Left cardiac atrium (tissue), 4 donors: ENCODE data around the gene MRPS34. TPM values are rescaled to one million over a fixed set of nuclear protein-coding genes. Genes with fewer than 3 reads are reported as not detected.
A peak's percentile ranks its signal among the peaks of the same experiment; 100 is the strongest.
"Not testable (repeated sequence)": the region's sequence is repeated elsewhere in the genome, so short reads cannot be mapped to it uniquely, and the experiment has no call there.

Experiments used
- ATAC-seq, 2 donors: fragments of 200-7000 bp; cut with Tn5 transposase; one replicate each; pipeline ENCODE4 v1.9.1; 2020; ENCODE audit warnings: mild to moderate bottlenecking in 2 of 2, moderate library complexity in 2 of 2
- DNase-seq: peaks from one replicate; pipeline ENCODE4 v3.0.0-alpha.2; 2020
- intact Hi-C, 2 donors: fragments of 100-400 bp; cut with DNase I; formaldehyde crosslinking; loops; one replicate each; pipeline versions ENCODE4 v1.14.1 to v1.15.1; 2022 to 2023
- total RNA-seq, 2 donors: library from RNA; stranded (reverse); fragmentation: NEBNext Ultra II Directional; extraction: Animal tissue kit (Norgen Biotek cat#: 25700); gene quantifications; one replicate each; pipeline ENCODE4 v1.2.1, GENCODE V29; 2021
- donor health status: DM: no; HTN: yes; CAD: no.
- donor health status: DM: no; HTN: yes; CAD: no; lungs with severe emphysema.
- donor health status: DM: yes; HTN: yes; CAD: no.
- donor health status: Dilated cardiomyopathy.

The MRPS34 gene
- total RNA-seq, 2 donors from 2014 or later: 57.0 to 69.2 TPM

DNA sequence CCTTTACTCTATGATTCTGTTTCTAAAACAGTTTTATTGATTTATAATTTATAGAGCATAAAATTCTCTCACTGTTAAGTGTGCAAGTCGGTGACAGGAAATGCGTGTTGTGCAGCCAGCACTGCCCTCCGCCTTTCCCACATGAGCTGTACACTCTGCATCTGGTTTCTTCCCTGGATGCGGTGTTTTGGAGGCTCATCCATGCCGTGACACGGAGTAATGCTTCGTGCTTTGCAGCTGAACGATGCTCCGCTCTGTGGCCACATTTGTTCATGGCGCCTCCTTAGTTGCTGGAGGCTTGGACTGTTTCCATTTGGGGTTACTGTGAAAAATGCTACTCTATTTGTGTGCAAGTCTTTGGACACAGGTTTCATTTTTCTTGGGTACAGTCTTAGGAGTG is 27.8 kb upstream of the MRPS34 start:
- intact Hi-C loops: no loop called here
- no peak for ATAC-seq

DNA sequence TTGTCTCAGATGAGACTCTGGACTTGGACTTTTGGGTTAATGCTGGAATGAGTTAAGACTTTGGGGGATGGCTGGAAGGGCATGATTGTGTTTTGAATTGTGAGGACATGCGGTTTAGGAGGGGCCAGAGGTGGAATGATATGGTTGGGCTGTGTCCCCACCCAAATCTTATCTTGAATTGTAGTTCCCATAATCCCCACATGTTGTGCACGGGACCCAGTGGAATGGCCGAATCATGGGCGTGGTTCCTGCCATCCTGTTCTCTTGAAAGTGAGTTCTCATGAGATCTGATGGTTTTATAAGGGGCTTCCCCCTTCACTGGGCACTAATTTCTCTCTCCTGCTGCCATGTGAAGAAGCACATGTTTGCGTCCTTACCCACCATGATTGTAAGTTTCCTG is 26.3 kb upstream of the MRPS34 start:
- ATAC-seq, DNase-seq, intact Hi-C loops: not testable (repeated sequence)

More for the DNA sequence above, 27.8 kb upstream of the MRPS34 start:
- no peak for DNase-seq

DNA sequence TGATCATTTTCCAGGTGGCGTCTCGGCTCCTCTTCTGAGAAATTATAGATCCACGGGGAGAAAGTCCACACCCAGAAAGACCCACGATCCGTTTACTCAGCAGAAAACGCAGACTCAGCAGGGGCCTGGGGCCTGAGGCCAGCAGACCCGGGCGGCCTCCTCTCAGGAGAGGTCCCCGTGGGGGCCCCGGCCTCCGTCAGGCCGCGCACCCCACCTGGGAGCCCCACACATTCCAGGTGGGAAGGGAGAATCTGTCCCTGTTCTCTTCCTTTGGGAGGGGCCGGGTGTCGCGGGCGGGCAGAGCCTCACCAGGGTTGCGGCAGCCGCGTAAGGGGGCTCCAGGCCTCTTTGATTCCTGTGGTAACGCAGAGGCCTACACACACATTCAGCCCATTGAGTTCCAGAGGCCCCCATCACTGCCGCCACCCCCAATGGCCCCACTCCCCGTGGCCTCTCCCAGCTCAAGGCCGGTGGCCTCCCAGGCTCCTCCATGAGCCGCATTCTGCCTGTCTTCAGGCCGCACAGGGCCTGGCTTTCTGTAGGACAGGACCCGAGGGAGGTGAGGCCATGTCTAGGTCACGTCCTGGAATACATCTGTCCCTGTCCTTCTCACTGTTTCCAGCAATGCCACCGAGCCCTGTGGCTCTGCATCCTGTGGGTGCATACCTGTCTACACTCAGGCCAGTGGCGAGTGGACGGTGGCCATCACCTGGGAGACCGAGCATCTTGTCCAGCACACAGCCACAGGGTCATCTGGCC is 22.2 kb upstream of the MRPS34 start:
- intact Hi-C loops: no loop called here
- ATAC-seq: no peak

DNA sequence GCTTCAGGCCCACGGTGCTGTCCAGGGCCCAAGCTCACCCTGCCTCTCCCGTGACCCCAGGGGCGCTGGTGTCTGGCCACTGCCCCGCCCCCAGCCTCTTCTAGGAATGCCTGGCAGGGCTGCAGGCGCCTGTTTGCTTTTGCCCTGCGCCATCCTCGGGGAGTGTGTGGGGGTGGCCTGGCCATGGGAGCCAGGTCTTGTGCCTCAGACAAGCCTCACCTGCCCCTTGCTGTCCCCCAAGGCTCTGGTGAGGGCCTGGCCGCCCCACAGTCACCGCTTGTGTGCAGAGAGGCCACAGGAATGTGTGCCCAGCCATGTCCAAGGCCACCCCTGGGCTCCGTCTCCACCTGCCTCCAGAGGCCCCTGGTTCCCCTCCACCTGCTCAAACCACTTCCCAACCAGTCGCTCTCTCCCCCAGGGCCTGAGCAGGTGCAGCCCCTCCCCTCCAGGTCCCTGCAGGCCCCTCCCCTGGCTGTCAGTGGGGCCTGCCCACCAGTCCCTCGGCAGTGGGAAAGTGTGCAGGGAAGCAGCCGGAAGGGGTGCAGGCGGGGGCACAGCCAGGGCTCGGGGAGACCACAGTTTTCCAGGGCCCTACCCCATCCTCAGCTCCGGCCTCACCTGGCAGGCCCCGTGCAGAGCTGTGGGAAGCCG is 21.4 kb upstream of the MRPS34 start:
- DNase-seq: peak; percentile 16
- peak; percentile 3 to 7 for ATAC-seq
- intact Hi-C loops: no loop called here

More for the DNA sequence above, 22.2 kb upstream of the MRPS34 start:
- peak; percentile 8 for DNase-seq

DNA sequence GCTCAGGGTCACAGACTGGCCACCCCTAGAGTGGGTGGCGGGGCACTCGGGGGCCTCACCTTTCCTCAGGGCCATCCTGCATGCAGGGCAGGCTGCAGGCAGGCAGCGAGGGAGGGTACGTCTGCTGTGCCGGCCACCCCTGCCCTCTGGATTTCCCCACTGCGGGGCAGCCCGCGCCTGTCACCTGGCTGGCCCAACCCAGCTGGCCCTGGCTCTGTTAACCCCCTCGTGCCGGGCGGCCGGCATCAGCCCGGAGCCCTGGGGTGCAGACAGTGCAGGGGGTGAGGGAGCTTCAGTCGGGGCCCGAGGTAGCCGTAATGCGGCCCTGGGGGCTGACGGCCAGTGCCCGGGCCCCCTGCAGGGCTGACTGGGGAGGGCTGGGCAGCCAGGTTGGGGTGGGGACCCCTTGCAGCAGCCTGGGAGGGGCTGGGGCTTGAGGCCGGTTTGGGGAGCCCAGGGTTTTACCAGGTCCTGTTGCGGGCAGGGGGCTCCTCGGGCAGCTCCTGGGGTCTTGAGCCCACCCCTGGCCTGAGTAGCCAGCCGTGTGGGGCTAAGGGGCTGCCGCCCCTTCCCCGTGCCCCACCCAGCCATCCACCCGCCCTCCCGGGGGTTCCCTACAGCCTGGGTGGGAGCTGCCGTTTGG is 20.8 kb upstream of the MRPS34 start, which contains the start of gene IGFALS:
Gene IGFALS (minus strand): TSS at position 128 of the 643 bp plus-strand sequence. CDS start 53 bp downstream, at position 75.
- ATAC-seq (peak; percentile 4 to 5), DNase-seq (peak; percentile 12)
- intact Hi-C loops: no loop called here

DNA sequence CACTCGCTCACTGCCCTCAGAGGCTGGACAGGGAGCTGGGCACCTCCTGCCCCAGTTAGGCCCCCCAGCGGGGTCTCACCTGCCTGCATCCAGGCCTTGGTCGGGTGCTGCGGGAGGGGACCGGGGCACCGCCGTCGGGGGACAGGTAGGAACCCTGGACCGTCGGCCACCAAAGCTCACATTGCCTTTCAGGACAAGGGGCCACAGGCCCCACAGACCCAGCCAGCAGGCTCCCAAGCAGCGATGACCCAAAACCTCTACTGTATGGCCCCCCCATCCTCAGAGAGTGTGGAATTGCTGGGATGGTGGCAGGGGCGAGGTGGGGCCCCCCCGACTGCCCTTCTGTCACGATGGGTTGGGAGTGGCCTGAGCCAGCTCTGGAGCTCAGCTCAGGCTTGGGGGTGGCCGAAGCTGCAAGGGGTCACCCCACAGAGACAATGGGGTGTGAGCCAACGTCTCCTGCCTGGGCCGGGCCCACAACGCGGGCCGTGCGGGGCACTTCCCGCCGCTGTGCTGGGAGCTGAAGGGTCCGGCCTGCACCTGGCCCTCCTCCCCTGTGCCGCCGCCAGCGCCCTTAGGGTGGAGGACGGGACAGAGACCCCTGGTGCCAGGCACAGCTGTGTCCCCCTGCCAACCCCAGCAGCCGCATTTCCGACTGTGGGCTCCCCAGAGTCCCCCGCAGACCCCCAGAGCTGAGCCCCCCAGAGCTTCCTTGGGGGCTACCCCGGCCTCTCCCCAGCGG is 20.1 kb upstream of the MRPS34 start:
- DNase-seq (peak; percentile 14), ATAC-seq (no peak)
- intact Hi-C loops: no loop called here

DNA sequence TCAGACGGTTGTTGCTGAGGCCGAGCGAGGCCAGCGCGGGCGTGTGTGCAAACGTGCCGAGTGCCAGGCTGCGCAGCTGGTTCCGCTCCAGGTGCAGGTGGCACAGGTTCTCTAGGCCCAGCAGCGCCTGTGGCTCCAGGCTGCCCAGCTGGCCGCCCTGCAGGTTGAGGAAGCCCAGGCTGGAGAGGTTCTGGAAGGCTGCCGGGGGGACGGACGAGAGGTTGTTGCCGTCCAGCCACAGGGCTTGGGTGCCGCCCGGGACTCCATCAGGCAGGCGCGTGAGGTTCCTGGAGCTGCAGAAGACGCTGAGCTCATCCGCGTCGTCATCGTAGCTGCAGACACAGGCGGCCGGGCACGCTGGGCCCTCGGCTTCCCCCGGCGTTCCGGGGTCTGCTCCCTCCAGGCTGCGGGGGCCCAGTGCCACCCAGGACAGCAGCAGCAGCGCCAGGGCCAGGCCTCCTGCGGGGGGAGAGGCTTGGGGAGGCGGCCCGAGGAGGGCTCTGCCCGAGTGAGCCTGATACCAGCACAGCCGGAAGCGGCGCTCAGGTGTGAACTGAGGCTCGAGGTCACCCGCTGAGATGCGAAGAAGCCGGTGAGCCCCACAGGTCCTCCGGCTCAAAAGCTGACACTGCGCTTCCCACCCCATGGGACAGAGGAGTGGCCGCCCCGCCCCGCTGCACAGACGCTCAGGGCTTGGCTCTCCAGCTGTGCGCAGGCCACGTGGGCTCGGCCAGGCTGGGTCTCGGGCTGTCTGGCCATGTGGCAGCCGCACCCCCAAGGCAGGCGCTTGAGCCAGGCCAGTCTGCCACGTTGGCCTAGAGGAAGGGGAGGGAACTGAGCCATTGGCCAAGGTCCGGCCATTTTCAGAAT is 19.2 kb upstream of the MRPS34 start:
- ATAC-seq (no peak), DNase-seq (peak; percentile 20)
- intact Hi-C loops: no loop called here

DNA sequence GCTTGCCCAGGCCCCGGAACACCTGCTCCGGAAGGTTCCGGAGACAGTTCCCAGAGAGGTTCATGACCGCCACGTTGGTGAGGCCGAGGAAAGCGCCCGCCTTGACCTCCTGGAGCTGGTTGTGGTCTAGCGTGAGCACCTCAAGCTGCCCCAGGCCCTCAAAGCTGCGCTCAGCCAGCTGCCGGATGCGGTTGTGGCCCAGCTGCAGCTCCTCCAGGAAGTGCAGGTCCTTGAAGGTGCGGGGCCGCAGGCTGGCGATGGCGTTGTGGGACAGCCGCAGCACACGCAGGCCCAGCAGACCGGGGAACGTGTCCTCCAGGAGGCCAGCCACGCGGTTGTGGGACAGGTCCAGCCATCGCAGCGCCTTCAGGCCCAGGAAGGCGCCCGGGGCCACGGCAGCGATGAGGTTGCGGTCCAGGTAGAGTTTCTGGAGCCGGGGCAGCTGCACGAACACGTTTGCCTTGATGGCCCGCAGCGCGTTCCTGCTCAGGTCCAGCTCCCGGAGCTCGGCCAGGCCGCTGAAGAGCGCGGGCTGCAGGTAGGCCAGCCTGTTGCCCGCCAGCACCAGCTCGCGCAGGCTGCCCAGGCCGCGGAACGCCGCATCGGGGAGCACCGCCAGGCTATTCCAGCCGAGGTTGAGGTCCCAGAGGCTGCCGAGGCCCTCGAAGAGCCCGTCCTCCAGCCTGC is 18.5 kb upstream of the MRPS34 start:
- ATAC-seq (no peak), DNase-seq (peak; percentile 20)
- intact Hi-C loops: no loop called here

DNA sequence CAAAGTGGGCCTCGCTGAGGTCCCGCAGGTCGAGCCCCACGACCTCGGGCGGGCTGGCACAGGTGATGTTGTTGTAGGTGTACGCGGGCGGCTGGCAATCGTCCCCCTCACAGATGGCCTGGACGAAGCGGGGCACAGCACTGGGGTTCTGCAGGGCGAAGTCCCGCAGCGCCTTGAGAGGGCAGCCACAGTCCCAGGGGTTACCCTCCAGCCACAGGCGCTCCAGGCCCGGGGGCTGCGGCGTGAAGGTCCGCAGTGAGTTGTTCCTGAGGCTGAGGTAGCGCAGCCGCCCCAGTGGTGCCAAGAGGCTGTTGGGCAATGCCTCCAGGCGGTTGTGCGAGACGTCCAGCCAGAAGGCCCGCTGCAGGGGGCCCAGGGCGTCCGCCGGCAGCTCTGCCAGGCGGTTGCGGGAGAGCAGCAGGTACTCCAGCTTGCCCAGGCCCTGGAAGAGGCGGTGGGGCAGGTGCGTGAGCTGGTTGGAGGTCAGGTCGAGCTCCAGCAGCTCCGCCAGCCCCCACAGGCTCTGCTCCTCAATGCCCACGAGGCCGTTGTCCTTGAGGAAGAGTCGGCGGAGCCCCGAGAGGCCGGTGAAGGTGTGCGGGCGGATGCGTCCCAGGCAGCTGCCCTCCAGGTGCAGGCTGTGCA is 17.8 kb upstream of the MRPS34 start:
- intact Hi-C loops: no loop called here
- DNase-seq (peak; percentile 23), ATAC-seq (no peak)

DNA sequence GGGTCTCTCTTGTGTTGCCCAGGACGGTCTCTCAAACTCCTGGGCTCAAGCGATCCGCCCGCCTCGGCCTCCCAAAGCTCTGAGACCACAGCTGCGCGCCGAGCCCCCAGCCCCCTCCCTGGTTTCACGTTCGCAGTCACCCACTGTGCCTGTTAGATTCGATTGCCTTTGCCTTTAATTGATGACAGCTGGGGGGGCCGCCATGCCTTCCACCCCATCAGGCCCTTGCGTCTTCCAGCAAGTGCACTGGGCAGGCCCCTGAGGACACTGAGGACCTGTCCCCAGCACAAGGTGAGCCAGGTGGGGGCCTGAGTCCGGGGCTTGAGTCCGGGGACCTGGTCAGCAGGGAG is 17.3 kb upstream of the MRPS34 start:
- DNase-seq: no peak
- intact Hi-C loops: no loop called here
- no peak for ATAC-seq

DNA sequence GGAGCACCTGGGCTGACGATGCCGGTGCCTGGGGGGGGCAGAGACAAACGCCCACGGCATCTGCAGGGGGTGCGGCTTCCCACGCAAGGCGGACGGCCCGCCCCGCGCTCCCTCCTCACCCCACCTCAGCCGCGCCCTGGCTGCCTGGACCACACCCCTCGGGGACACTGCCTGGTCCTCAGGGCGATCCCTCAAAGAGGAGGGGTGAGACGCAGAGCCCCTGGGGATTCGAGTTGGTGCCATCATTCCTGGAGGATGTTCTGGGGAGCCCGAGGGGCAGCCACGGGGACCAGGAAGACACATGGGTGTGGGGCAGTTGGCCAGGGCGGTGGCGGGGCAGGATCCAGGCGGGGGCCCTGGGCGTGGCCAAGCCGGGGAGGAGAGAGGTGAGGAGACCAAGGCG is 16.7 kb upstream of the MRPS34 start:
- ATAC-seq (no peak), DNase-seq (peak; percentile 22)
- intact Hi-C loops: no loop called here

DNA sequence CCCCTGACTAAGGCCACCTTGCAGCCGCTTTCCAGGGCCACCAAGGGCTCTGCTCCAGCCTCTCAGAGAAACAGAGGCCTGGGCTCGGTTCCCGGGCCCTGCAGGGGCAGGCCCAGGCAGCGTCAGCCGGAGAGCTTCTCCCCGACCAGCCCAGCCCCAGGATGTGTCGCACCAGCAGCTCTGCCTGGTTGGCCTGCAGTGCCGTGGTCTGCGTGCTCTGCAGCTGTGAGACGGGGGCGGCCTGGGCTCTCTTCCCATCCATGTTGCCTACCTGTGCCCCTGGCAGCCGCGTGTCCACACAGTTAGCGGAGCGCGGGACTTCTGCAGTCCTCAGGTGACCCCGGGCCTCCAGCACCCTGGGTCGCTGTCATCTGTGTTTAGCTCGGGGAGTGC is 15.8 kb upstream of the MRPS34 start:
- no peak for ATAC-seq
- peak; percentile 13 for DNase-seq
- intact Hi-C loops: no loop called here

DNA sequence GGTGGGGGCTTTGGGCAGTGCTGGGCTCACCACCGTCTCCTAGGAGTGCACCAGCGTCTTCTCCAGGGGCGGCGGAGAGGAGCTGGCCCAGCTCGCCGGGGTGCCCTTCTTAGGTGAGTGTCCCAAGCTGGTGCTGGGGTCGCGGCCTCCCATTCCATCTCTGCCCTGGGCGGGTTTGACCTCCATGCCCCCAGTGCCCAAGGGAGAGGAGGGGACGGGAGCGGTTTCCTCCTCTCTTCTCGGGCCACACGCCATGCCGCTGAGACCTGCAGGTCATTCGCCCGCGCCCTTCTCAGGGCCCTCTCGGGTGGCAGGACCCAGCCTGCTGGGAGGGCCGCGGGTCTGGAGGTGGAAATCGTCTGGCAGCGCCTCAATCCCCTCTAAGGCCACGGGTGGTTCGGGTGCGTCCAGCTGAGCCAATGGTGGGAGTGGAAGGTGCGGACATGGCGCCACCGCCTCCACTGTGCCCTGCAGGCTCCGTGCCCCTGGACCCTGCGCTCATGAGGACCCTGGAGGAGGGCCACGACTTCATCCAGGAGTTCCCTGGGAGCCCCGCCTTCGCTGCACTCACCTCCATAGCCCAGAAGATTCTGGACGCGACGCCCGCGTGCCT is 15.3 kb upstream of the MRPS34 start:
- intact Hi-C loops: no loop called here
- DNase-seq (peak; percentile 19), ATAC-seq (no peak)

DNA sequence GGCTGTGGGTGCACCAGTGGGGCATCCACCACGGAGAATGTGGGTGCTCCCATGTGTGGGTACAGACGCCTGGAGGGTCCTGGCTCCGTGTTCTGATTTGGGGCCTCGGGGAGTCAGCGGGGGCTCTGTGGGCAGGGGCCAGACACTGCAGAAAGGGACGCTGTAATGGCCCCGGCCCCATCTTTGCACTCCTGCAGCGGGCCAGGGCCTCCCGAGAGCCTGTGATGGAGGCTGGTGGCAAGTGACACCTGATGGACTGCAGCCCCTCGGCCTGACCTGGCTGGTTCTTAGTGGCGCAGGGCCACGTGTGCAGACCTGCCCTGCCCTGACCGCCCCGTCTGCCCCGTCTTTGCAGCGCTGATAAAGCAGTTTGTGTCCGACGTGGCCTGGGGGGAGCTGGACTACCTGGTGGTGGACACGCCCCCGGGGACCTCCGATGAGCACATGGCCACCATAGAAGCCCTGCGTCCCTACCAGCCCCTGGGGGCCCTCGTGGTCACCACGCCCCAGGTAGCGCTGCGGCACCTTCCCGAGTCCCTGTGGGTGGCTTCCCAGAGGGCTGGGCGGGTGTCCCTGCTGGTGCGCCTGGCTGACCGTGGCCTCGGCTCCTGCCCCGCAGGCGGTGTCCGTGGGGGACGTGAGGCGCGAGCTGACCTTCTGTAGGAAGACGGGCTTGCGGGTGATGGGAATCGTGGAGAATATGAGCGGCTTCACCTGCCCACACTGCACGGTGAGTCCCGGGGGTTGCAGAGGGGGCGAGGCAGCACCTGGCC is 14.6 kb upstream of the MRPS34 start:
- ATAC-seq (no peak), DNase-seq (peak; percentile 14)
- intact Hi-C loops: no loop called here

DNA sequence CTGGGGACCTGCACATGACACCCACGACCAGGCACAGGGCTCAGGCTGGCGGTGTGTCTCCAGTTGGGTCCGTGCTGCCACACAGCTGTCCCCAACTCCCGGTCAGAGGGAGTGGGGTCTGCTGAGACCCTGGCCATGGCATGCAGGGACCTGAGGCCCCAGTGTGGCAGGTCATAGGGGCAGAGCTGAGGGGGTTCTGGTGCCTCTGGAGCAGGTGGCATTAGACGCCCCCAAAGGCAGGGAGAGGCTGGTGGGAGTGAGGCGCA is 14.1 kb upstream of the MRPS34 start:
- ATAC-seq (no peak), DNase-seq (peak; percentile 10)
- intact Hi-C loops: no loop called here

DNA sequence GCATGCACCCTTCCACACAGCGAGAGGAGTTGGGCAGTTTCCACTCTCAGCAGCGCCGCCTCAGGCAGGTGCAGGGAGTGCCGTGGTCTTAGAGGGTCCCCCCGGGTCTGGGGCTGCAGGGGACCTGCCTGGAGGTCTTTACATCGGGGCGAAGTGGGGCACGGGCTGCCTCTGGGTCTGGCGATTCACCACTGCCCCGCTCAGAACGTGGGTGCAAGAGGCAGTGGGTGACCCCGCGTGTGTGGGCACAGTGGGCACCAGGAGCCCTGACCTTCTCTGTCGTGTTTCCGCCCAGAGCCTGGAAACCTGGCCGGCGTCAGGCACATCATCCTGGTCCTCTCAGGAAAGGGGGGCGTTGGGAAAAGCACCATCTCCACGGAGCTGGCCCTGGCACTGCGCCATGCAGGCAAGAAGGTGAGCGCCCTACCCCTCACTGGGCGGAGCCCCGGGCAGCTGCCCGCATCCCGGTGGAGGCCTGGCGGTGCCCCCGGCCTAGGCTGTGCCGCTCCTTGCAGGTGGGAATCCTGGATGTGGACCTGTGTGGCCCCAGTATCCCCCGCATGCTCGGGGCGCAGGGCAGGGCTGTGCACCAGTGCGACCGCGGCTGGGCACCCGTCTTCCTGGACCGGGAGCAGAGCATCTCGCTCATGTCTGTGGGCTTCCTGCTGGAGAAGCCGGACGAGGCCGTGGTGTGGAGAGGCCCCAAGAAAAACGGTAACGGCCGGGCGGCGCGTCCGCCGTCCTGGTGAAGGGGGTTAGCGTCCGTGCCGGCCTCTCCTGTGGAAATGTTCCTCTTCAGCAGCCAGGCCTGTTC is 13.5 kb upstream of the MRPS34 start:
- no peak for ATAC-seq
- DNase-seq: peak; percentile 22
- intact Hi-C loops: no loop called here
